ENCODE results near the gene CARD10. TPM values are rescaled to one million over a fixed set of nuclear protein-coding genes. Genes with fewer than 3 reads are reported as not detected.
"Not testable (repeated sequence)": the region's sequence is repeated elsewhere in the genome, so short reads cannot be mapped to it uniquely, and the experiment has no call there.

The CARD10 gene
- polyA plus RNA-seq, 1 donor from 2014 or later: 0.36 TPM

DNA sequence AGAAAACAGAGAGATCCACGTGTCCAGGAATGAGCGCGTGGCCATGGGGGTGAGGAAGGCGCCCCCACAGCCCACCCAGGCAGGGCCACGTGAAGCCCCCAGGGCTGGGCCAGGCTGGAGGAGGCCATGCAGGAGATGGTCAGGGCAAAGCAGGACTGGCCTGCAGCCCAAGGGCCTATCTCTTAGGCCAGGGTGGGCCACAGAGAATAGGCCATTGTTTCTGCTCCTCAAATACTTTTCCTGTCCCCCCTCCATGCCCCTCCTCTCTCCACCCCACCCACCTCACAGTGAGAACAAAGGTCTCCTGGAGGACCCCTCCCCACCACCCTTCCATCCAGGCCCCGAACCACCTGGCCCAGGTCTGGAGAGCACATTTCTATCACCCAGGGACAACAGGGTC, 32.8 kb upstream of the CARD10 start:
- Histone ChIP-seq H3K79me2 (replicated peaks; ENCODE audit: insufficient read depth, low read length) (no peaks in the 10 kb centered on the region), H3K4me2 (ENCODE audit: low read length) (no peak overlapping the region), H4K20me1 (ENCODE audit: insufficient read depth) (no peaks in the 10 kb centered on the region), H3K27ac (ENCODE audit: low read length) (no peak overlapping the region), H3K27me3 (ENCODE audit: insufficient read depth, low read depth, low read length) (no peaks in the 10 kb centered on the region), H3K9me3 (ENCODE audit: low read length) (no peaks in the 10 kb centered on the region), H3K9ac (ENCODE audit: low read length) (no peak overlapping the region), H2AFZ (ENCODE audit: low read depth, low read length) (no peak overlapping the region), H3K4me3 (ENCODE audit: low read length) (no peak overlapping the region), H3F3A (ENCODE audit: insufficient read depth, low read length, poor library complexity, severe bottlenecking) (no peaks in the 10 kb centered on the region), H3K36me3 (ENCODE audit: insufficient read depth, low read length) (no peaks in the 10 kb centered on the region), H3K9me2 (ENCODE audit: insufficient read depth, low read length) (no peaks in the 10 kb centered on the region)
- TF ChIP-seq, protein P1, sequence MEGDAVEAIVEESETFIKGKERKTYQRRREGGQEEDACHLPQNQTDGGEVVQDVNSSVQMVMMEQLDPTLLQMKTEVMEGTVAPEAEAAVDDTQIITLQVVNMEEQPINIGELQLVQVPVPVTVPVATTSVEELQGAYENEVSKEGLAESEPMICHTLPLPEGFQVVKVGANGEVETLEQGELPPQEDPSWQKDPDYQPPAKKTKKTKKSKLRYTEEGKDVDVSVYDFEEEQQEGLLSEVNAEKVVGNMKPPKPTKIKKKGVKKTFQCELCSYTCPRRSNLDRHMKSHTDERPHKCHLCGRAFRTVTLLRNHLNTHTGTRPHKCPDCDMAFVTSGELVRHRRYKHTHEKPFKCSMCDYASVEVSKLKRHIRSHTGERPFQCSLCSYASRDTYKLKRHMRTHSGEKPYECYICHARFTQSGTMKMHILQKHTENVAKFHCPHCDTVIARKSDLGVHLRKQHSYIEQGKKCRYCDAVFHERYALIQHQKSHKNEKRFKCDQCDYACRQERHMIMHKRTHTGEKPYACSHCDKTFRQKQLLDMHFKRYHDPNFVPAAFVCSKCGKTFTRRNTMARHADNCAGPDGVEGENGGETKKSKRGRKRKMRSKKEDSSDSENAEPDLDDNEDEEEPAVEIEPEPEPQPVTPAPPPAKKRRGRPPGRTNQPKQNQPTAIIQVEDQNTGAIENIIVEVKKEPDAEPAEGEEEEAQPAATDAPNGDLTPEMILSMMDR (IDR thresholded peaks at IDR 0.05; ENCODE audit: poor library complexity, severe bottlenecking): no peak
- TF ChIP-seq EP300 (conservative IDR thresholded peaks at IDR 0.05; ENCODE audit: poor library complexity, severe bottlenecking) (no peak), MXI1 (conservative IDR thresholded peaks at IDR 0.05; ENCODE audit: poor library complexity, severe bottlenecking) (no peak), SMC3 (conservative IDR thresholded peaks at IDR 0.05; ENCODE audit: poor library complexity) (no peak), POLR2AphosphoS5 (IDR thresholded peaks at IDR 0.05) (no peak), EZH2 (IDR thresholded peaks at IDR 0.05; ENCODE audit: borderline replicate concordance, insufficient read depth, low read length, poor library complexity, severe bottlenecking) (no peak), RAD21 (conservative IDR thresholded peaks at IDR 0.05) (no peak), TAF1 (IDR thresholded peaks at IDR 0.05; ENCODE audit: low read depth) (no peak)
- TF ChIP-seq, protein P2, sequence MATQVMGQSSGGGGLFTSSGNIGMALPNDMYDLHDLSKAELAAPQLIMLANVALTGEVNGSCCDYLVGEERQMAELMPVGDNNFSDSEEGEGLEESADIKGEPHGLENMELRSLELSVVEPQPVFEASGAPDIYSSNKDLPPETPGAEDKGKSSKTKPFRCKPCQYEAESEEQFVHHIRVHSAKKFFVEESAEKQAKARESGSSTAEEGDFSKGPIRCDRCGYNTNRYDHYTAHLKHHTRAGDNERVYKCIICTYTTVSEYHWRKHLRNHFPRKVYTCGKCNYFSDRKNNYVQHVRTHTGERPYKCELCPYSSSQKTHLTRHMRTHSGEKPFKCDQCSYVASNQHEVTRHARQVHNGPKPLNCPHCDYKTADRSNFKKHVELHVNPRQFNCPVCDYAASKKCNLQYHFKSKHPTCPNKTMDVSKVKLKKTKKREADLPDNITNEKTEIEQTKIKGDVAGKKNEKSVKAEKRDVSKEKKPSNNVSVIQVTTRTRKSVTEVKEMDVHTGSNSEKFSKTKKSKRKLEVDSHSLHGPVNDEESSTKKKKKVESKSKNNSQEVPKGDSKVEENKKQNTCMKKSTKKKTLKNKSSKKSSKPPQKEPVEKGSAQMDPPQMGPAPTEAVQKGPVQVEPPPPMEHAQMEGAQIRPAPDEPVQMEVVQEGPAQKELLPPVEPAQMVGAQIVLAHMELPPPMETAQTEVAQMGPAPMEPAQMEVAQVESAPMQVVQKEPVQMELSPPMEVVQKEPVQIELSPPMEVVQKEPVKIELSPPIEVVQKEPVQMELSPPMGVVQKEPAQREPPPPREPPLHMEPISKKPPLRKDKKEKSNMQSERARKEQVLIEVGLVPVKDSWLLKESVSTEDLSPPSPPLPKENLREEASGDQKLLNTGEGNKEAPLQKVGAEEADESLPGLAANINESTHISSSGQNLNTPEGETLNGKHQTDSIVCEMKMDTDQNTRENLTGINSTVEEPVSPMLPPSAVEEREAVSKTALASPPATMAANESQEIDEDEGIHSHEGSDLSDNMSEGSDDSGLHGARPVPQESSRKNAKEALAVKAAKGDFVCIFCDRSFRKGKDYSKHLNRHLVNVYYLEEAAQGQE (IDR thresholded peaks at IDR 0.05; ENCODE audit: borderline replicate concordance): no peak

DNA sequence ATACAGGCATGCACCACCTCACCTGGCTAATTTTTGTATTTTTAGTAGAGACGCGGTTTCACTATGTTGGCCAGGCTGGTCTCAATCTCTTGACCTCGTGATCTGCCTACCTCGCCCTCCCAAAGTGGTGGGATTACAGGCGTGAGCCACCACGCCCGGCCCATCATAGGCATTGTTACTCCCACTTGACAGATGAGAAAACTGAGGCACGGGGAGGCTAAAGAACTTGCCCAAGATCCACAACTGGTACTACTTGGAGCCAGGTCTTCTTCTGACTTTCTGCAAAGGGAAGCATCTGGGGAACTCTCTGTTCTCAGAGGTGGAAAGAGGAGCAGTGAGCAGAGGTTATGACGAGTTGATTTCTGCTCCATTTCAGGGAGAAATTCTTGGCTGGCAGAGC, 31.7 kb upstream of the CARD10 start:
- H3K9me2 ChIP-seq (ENCODE audit: insufficient read depth, low read length); H3K27me3 ChIP-seq (ENCODE audit: insufficient read depth, low read depth, low read length); H3F3A ChIP-seq (ENCODE audit: insufficient read depth, low read length, poor library complexity, severe bottlenecking); H3K79me2 ChIP-seq (replicated peaks; ENCODE audit: insufficient read depth, low read length); H3K36me3 ChIP-seq (ENCODE audit: insufficient read depth, low read length); H4K20me1 ChIP-seq (ENCODE audit: insufficient read depth); H3K9me3 ChIP-seq (ENCODE audit: low read length); H2AFZ ChIP-seq (ENCODE audit: low read depth, low read length); H3K9ac ChIP-seq (ENCODE audit: low read length); H3K4me3 ChIP-seq (ENCODE audit: low read length); H3K27ac ChIP-seq (ENCODE audit: low read length); H3K4me2 ChIP-seq (ENCODE audit: low read length): not testable (repeated sequence)

DNA sequence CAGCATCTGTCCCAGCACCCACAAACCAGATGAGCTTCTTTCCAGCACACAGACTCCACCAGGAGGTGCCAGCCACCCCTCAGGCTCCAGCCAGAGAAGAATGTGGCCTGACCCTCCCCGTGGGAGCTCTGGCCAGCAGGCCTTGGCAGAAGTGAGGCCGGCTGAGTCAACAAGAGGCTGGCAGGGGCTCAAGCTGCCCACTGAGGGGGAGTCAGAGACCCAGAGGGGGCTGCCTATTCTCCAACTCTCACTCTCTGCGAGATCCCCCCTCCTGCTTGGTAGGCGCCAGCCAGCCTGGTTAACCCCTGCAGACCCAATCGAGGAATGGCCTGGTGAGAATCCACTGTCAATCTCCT, 30.5 kb upstream of the CARD10 start:
- no peaks in the 10 kb centered on the region for H3K9me3 ChIP-seq (ENCODE audit: low read length)
- no peak overlapping the region for H2AFZ ChIP-seq (ENCODE audit: low read depth, low read length)
- no peak overlapping the region for H3K4me2 ChIP-seq (ENCODE audit: low read length)

More for the DNA sequence above, 30.5 kb upstream of the CARD10 start:
- H3K36me3 ChIP-seq (ENCODE audit: insufficient read depth, low read length): no peaks in the 10 kb centered on the region
- no peak overlapping the region for H3K27ac ChIP-seq (ENCODE audit: low read length)
- H3K27me3 ChIP-seq (ENCODE audit: insufficient read depth, low read depth, low read length): no peaks in the 10 kb centered on the region
- H3K9ac ChIP-seq (ENCODE audit: low read length): no peak overlapping the region
- H3F3A ChIP-seq (ENCODE audit: insufficient read depth, low read length, poor library complexity, severe bottlenecking): no peaks in the 10 kb centered on the region
- no peaks in the 10 kb centered on the region for H3K9me2 ChIP-seq (ENCODE audit: insufficient read depth, low read length)
- no peaks in the 10 kb centered on the region for H4K20me1 ChIP-seq (ENCODE audit: insufficient read depth)
- TF ChIP-seq EP300 (conservative IDR thresholded peaks at IDR 0.05; ENCODE audit: poor library complexity, severe bottlenecking) (no peak), MXI1 (conservative IDR thresholded peaks at IDR 0.05; ENCODE audit: poor library complexity, severe bottlenecking) (no peak), POLR2AphosphoS5 (IDR thresholded peaks at IDR 0.05) (no peak), RAD21 (conservative IDR thresholded peaks at IDR 0.05) (no peak), SMC3 (conservative IDR thresholded peaks at IDR 0.05; ENCODE audit: poor library complexity) (no peak), TAF1 (IDR thresholded peaks at IDR 0.05; ENCODE audit: low read depth) (no peak), EZH2 (IDR thresholded peaks at IDR 0.05; ENCODE audit: borderline replicate concordance, insufficient read depth, low read length, poor library complexity, severe bottlenecking) (no peak)
- TF ChIP-seq, protein P1 (IDR thresholded peaks at IDR 0.05; ENCODE audit: poor library complexity, severe bottlenecking): no peak
- TF ChIP-seq, protein P2 (IDR thresholded peaks at IDR 0.05; ENCODE audit: borderline replicate concordance): no peak
- no peaks in the 10 kb centered on the region for H3K79me2 ChIP-seq (replicated peaks; ENCODE audit: insufficient read depth, low read length)
- no peak overlapping the region for H3K4me3 ChIP-seq (ENCODE audit: low read length)
